ENCODE measurements around the gene CDH16. TPM values are rescaled to one million over a fixed set of nuclear protein-coding genes. Genes with fewer than 3 reads are reported as not detected.
A peak's percentile ranks its signal among the peaks of the same experiment; 100 is the strongest.

CDH16 gene
- total and polyA plus RNA-seq, 2 donors (not counting 3 experiments of a cell fraction or from before 2014, with no cell fraction given): not detected

- no peak overlapping the region for H3K4me2 ChIP-seq (ENCODE audit: insufficient read depth, low read length)
- ChIA-PET CTCF (interaction anchor here (1.1 to 1.4 kb wide), 2 partner anchors 53 to 206 kb away, joined by 3 read pairs; no protein-coding TSS in a partner anchor), POLR2A (no interaction called here)
- H3K27me3 ChIP-seq (ENCODE audit: control insufficient read depth in 2 of 2, insufficient read depth in 2 of 2, low read length in 2 of 2): peaks cover 4 to 10% of the 10 kb centered on the region in 2 experiments
- intact Hi-C loops (cut with micrococcal nuclease): no loop called here
- dilution Hi-C loops (cut with MboI; ENCODE audit: extremely low pct_ligation_motif_present, low sequenced_read_pairs): no loop called here
- H3K9me1 ChIP-seq (replicated peaks; ENCODE audit: control insufficient read depth, extremely low read depth, insufficient read depth, low read length): no peaks in the 10 kb centered on the region
- no peaks in the 10 kb centered on the region for H4K20me1 ChIP-seq (replicated peaks; ENCODE audit: control insufficient read depth, extremely low read depth, insufficient read depth, low read length)
- DNase-seq (ENCODE audit: low read depth, low spot score) (no peak), FAIRE-seq (no peak)
- peaks cover 12% of the 10 kb centered on the region for H3K4me1 ChIP-seq (ENCODE audit: control insufficient read depth, extremely low read depth, insufficient read depth, low read length)
- no peak overlapping the region for H3K4me3 ChIP-seq (replicated peaks in 1 of 3; ENCODE audit: insufficient read depth in 1 of 3, low read depth in 1 of 3, low read length in 3 of 3)
- H3K79me2 ChIP-seq (ENCODE audit: control insufficient read depth, insufficient read depth, low read length): no peaks in the 10 kb centered on the region
- TF ChIP-seq JUN (IDR thresholded peaks at IDR 0.05; ENCODE audit: borderline replicate concordance, insufficient read depth, insufficient read length, low read depth) (no peak), MAX (IDR thresholded peaks at IDR 0.05; ENCODE audit: insufficient read depth, insufficient read length) (no peak), MYC (IDR thresholded peaks at IDR 0.05; ENCODE audit: low read depth, low read length) (no peak), POLR2AphosphoS5 (IDR thresholded peaks at IDR 0.05; ENCODE audit: insufficient read depth, low read depth, low read length) (no peak), EZH2 (IDR thresholded peaks at IDR 0.05; ENCODE audit: borderline replicate concordance, low read depth, low read length, severe bottlenecking) (peak; percentile 38)
- BruUV-seq (replicated peaks): no TSS peak
- no peak overlapping the region for H3K27ac ChIP-seq (ENCODE audit: insufficient read depth, low read depth, low read length)
- H2AFZ ChIP-seq (ENCODE audit: low read depth, low read length): peak overlapping the region; percentile 72
- H3K9me3 ChIP-seq (replicated peaks; ENCODE audit: control insufficient read depth, insufficient read depth, low read length): no peaks in the 10 kb centered on the region
- H3K36me3 ChIP-seq (ENCODE audit: control insufficient read depth in 2 of 2, extremely low read depth in 1 of 2, insufficient read depth in 2 of 2, low read length in 2 of 2): no peaks in the 10 kb centered on the region
- H3K9ac ChIP-seq (replicated peaks; ENCODE audit: extremely low read depth, insufficient read depth, low read length): no peak overlapping the region
Observed at GRCh38 chr16:66948837-66949225, 30.1 kb upstream of the CDH16 start.

GRCh38 chr16:66948134-66948836 lies 29.6 kb upstream of the CDH16 start:
- POLR2A ChIA-PET: no interaction called here
- no peak overlapping the region for H3K27ac ChIP-seq (ENCODE audit: insufficient read depth, low read depth, low read length)
- BruUV-seq (replicated peaks): no TSS peak

More at GRCh38 chr16:66948134-66948836, 29.6 kb upstream of the CDH16 start:
- intact Hi-C loops (cut with micrococcal nuclease): no loop called here
- Histone ChIP-seq H2AFZ (ENCODE audit: low read depth, low read length) (peak overlapping the region; percentile 72), H3K4me1 (ENCODE audit: control insufficient read depth, extremely low read depth, insufficient read depth, low read length) (peaks cover 12% of the 10 kb centered on the region), H3K36me3 (ENCODE audit: control insufficient read depth in 2 of 2, extremely low read depth in 1 of 2, insufficient read depth in 2 of 2, low read length in 2 of 2) (peaks cover 0 to 3% of the 10 kb centered on the region in 2 experiments), H3K9me1 (replicated peaks; ENCODE audit: control insufficient read depth, extremely low read depth, insufficient read depth, low read length) (no peaks in the 10 kb centered on the region), H3K9me3 (replicated peaks; ENCODE audit: control insufficient read depth, insufficient read depth, low read length) (no peaks in the 10 kb centered on the region), H3K9ac (replicated peaks; ENCODE audit: extremely low read depth, insufficient read depth, low read length) (no peak overlapping the region), H3K27me3 (ENCODE audit: control insufficient read depth in 2 of 2, insufficient read depth in 2 of 2, low read length in 2 of 2) (peaks cover 4 to 10% of the 10 kb centered on the region in 2 experiments), H3K4me3 (replicated peaks in 1 of 3; ENCODE audit: insufficient read depth in 1 of 3, low read depth in 1 of 3, low read length in 3 of 3) (peak overlapping the region; percentile 18 to 45 (median 33)), H3K79me2 (ENCODE audit: control insufficient read depth, insufficient read depth, low read length) (no peaks in the 10 kb centered on the region), H3K4me2 (ENCODE audit: insufficient read depth, low read length) (peak overlapping the region; percentile 73), H4K20me1 (replicated peaks; ENCODE audit: control insufficient read depth, extremely low read depth, insufficient read depth, low read length) (no peaks in the 10 kb centered on the region)
- dilution Hi-C loops (cut with MboI; ENCODE audit: extremely low pct_ligation_motif_present, low sequenced_read_pairs): no loop called here
- peak; percentile 18 for DNase-seq (ENCODE audit: low read depth, low spot score)
- CTCF ChIA-PET: interaction anchor here (1.1 to 3.4 kb wide), 6 partner anchors 12 to 237 kb away, joined by 3 to 18 read pairs (median 4); partner anchors contain the start of gene CES3
- TF ChIP-seq GATA2 (IDR thresholded peaks at IDR 0.05; ENCODE audit: insufficient read depth, insufficient read length, low read depth, low read length) (no peak), EZH2 (IDR thresholded peaks at IDR 0.05; ENCODE audit: borderline replicate concordance, low read depth, low read length, severe bottlenecking) (peak; percentile 80)
- FAIRE-seq: peak; percentile 82
